HFF-Myc (cell line): ENCODE data around the gene PLOD2.

ENCODE experiments used
- DNase-seq: peaks from one replicate; pipeline ENCODE4 v3.0.0-alpha.2; 2011; ENCODE audit warnings: low read depth; ENCODE audit errors: extremely low read depth
- H3K4me3 ChIP-seq: replicated peaks from 2 replicates; pipeline ENCODE4 v1.5.1; 2011; ENCODE audit warnings: low read depth, mild to moderate bottlenecking, control low read depth, low read length
- TF ChIP-seq, protein P1 (sequence below): IDR thresholded peaks from 2 replicates; pipeline ENCODE4 v1.5.1; 2012; ENCODE audit warnings: mild to moderate bottlenecking, low read depth, low read length, control low read depth; ENCODE audit errors: missing control alignments

The PLOD2 gene

DNA sequence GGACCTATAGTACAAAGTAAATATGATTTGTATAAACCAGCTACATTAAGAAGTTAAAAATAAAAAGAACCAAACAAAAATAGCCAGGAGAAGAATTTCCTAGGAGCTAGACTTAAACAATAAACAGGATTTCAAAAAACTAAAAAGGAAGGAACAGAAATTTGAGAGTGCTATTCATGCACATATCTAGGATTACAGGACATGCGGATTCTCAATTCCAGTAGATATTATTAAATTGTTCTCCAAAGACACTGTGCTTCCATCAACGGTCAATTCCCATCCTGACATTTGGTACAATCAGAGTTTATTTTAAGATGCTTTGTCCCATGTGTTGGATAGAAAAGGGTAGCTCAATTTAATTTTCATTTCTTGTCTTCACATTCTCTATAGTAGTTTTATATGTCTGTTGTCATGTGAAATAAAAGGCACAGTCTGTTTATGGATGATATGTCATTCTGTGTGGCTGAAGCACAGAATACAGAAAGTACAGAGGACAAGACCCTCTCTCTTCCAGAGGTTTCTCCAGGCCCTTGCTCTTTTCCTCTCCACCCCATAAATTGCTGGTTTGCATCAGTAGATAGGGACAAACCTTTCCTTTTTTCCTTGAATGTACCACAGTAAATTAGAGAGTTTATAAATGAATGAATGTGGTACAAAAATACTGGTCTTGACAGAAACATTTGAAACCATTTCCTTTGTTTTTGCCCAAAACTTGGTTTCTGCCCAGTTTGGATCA, 3.5 kb downstream of the PLOD2 start:
- TF ChIP-seq, protein P1, sequence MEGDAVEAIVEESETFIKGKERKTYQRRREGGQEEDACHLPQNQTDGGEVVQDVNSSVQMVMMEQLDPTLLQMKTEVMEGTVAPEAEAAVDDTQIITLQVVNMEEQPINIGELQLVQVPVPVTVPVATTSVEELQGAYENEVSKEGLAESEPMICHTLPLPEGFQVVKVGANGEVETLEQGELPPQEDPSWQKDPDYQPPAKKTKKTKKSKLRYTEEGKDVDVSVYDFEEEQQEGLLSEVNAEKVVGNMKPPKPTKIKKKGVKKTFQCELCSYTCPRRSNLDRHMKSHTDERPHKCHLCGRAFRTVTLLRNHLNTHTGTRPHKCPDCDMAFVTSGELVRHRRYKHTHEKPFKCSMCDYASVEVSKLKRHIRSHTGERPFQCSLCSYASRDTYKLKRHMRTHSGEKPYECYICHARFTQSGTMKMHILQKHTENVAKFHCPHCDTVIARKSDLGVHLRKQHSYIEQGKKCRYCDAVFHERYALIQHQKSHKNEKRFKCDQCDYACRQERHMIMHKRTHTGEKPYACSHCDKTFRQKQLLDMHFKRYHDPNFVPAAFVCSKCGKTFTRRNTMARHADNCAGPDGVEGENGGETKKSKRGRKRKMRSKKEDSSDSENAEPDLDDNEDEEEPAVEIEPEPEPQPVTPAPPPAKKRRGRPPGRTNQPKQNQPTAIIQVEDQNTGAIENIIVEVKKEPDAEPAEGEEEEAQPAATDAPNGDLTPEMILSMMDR: no peak
- no peak overlapping the region for H3K4me3 ChIP-seq
- no peak for DNase-seq

DNA sequence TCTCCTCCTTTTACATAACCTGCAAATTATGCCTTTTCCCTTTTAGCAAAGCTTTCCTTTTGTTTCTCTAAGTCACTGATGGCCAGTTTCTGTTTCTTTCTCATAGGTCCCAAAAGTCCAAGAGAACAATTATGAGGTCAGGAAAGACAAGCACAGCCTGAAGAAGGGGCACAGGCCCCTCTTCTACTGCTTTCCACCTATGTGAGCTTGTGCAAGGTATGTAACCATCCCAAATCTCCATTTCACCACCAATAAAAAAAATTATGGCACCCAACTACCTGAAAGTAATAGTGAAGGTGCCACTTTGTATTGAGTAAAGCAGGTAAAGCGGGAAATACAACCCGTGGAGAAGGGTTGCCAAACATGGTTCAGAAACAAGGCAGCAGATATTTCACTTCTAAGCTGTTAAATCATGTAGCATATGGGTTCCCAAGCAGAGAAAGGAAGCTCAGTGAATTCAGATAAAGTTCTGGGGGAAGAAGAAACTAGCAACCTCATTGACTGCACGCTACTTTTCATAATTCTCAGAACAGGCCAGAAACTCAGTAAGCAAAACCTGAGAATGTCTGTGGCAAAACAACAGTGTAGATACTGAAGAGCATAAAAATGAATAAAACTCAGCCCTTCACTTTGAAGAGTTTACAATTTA, 4.2 kb downstream of the PLOD2 start:
- H3K4me3 ChIP-seq: no peak overlapping the region
- TF ChIP-seq, protein P1: no peak
- DNase-seq: no peak

DNA sequence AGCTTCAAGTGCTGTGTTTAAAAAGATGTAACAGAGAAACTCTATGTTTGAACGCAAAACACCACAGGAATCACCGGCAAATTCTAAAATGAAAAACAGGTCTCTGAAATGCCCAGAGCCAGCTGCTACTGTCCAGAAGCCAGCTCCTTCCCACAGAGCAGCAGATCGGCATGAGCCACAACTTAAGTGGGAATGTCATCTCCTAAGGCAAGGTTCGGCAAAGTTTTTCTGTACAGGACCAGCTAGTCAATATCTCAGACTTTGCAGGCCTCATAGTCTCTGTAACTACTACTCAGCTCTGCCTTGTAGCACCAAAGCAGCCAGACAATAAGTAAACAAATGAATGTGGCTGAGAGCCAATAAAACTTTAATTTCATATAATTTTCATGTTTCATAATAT, 4.9 kb downstream of the PLOD2 start:
- no peak for DNase-seq
- H3K4me3 ChIP-seq: no peak overlapping the region
- TF ChIP-seq, protein P1: no peak

DNA sequence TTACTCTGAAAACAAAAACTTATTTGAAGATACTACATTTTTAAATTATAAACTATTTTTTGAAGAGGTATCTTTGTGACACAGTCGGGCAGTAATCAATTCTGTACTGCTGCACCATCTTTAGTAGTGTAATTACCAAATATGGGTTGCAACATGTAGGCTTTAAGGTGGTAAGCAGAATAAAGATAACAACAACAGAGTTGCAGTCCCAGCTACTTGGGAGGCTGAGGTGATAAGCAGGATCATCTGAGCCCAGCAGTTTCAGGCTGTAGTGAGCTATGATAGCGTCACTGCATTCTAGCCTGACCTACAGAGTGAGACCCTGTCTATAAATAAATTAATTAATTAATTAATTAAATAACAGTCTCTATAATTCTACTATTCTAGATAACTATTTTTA, 6.0 kb downstream of the PLOD2 start:
- DNase-seq: no peak
- TF ChIP-seq, protein P1: no peak
- H3K4me3 ChIP-seq: no peak overlapping the region

DNA sequence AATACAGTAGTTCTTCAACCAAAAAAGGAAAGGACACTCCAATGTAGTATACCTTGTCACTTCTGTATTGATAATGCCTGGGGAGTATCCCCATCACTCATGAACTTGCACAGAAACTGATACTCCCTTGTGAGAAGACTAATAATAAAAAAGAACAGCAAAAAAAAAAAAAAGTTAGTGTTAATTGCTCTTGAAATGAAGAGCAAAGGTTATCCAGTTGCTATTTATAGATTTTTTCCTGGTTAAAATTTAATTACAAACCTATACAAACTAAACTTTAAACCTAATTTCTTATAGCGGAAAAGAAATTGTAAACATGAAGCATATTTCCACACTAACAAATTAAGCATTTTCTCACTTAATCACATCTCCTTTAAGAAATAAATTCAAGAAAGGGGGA, 6.7 kb downstream of the PLOD2 start:
- TF ChIP-seq, protein P1: no peak
- no peak for DNase-seq
- H3K4me3 ChIP-seq: no peak overlapping the region

DNA sequence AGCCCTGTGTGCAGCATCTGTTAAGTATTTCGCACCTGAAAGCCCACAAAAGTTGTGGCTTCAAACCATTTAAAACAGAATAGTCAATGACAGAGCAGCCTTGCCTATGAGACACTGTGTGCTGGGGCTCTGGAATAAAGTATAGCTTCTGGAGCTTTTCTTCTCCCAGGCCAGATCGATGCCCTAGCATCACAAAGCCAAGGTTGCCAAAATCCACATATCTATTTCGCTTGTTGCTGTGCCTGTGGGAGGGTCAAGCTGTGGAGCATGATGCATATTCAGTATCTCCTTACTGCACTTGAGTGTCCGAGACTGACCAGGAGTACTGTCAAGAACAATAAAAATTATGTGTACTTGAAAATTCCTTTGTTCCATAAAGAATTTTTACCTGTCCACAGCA, 7.6 kb downstream of the PLOD2 start:
- TF ChIP-seq, protein P1: no peak
- no peak overlapping the region for H3K4me3 ChIP-seq
- no peak for DNase-seq

DNA sequence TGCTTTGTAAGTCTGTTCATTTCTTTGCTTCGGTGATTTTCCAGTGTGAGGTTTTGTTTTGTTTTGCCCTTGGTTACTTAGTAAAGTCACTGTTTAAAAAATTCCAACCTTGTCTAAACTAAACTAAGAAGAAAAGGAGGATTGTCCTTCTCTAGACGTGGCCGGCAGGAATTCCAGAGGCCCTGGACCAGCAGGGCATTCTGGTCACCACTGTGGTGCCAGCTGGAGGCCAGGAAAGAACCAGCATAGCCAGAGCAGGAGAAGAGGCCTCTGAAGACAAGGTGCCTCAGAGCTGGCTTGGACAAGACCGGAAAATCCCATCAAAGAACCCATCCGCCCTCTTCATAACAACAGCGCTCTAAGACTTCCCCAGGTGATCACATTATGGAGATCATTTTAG, 8.2 kb downstream of the PLOD2 start:
- H3K4me3 ChIP-seq: no peak overlapping the region
- DNase-seq: no peak
- TF ChIP-seq, protein P1: no peak
